Inflammatory macrophage treated with lipopolysaccharide for 4 hours (primary cell): ENCODE measurements around the gene UBE2Q1.
"Not testable (repeated sequence)": the region's sequence is repeated elsewhere in the genome, so short reads cannot be mapped to it uniquely, and the experiment has no call there.

ENCODE experiments used
- DNase-seq: peaks from one replicate; pipeline ENCODE4 v3.0.0-alpha.2; 2020

UBE2Q1 gene

DNA sequence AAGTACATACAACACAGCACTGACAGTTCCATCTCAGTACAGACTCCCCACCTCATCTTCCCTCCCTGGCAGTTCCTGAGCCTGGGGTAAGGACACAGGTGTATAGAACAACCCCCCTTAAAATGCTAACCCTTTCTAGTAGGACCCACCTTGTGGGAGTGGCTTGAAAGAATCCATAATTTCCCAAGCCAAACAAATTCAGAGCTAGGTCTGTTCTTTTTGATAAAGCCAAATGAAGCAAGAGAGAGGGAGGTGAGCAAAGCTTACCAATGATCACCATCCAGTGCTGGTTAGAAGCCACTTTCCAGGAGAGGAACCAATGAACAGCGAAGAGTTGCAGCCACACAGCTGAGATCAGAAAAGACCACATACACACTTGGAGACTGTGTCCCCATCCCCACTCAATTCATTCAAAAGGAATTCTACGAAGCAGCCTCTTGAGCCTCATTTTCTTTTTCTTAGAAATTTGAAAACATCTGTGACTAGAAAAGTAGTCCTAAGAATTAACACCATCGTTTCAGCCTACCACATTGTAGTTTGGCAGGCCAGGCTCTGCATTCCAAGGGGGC is 9.2 kb downstream of the UBE2Q1 start:
- no peak for DNase-seq

DNA sequence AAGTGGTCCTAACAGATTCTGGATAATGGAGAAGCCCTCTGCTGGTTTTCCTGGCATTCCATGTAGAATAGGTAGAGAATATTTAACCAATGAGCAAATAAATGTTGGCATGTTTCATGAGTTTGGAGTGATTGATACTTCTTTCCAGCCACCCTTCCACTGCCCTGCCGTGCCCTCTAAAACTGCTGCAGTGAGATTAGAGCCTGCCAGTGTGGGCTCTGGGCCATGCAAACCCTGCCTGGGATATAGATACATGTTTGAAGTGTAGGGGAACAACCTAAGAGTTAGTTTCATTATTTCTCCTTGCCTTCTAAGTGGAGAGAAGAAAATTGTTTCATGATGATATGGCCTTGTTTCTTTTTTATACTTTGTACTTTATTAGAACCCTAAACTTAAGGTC is 10.4 kb downstream of the UBE2Q1 start:
- DNase-seq: no peak

GRCh38 chr1:154547105-154547732 is 11.2 kb downstream of the UBE2Q1 start:
- DNase-seq: no peak

- peak; percentile 63 for DNase-seq
Measured at GRCh38 chr1:154546264-154547063, 12.0 kb downstream of the UBE2Q1 start.

DNA sequence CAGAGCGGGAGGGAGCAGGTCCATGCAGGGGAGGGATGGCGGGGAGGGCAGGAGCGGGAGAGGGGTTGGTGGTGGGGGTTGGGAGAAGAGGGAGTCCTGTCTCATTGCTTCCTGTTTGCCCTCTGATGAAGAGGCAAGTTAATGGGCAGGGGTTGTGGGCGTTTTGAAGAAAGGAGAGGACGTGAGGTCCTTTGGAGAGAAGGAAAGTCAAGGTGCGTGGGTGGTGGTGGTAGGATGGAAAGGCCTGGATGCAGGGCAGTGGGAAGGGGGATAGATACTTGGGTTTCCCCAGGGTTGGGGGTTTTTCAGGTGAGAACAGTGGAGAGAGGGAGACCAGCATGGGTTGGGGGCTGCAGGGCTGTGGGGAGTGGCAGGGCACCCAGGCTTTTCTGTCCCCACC is 17.2 kb downstream of the UBE2Q1 start:
- DNase-seq: no peak

DNA sequence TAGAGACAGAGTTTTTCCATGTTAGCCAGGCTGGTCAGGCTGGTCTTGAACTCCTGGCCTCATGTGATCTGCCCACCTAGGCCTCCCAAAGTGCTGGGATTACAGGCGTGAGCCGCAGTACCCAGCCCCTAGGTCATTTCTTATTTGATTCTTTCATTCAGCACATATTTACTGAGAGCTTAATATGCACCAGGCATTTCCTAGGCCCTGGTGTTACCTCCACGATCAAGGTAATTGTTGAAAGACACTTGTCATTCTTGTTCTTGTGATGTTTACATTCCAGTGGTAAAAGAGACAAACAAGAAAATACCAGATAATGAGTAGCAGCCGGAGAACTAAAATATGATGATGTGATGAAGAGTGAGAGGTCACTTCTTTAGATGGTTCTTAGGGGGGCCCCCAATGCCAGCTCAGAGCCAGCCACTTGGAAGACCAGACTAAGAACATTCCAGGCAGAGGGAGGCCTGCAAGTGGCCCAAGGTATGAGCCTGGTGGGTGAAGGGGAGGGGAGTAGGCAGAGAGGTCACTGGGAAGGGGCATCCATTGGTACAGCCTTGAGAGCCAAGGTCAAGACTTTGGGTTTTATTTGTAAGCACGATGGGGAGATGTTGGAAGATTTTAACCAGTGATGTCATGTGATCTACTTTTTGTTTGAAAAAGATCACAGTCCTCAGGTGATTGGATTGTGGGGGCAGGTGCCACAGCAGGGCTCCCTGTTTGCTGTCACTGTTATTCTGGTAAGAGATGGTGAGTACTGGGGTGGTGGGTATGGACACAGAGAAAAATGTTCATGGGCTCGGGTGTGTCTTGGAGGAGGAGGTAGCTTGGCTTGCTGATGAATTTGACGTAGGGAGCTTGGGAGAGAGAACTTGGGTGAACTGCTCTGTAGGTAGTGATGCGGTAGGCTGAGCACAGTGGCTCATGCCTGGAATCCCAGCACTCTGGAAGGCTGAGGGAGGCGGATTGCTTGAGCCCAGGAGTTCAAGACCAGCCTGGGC is 18.7 kb downstream of the UBE2Q1 start:
- no peak for DNase-seq

DNA sequence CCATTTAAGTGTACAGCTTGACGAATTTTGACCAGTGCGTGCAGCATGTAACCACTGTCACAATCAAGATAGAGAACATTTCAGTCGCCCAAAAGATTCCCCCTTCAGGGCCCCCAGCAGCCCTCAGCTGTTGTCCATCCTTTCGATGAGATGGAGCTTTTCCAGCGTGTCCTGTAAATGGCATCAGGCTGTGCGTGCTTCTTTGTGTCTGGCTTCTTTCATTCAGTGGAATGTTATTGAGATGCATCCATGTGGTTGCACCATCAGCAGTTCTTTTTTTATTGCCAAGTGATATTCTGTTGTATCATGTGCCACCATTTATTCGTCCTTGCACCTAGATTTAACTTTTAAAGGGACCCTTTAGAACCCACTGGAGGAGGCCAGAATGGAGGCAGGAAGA is 21.9 kb downstream of the UBE2Q1 start:
- DNase-seq: no peak

DNA sequence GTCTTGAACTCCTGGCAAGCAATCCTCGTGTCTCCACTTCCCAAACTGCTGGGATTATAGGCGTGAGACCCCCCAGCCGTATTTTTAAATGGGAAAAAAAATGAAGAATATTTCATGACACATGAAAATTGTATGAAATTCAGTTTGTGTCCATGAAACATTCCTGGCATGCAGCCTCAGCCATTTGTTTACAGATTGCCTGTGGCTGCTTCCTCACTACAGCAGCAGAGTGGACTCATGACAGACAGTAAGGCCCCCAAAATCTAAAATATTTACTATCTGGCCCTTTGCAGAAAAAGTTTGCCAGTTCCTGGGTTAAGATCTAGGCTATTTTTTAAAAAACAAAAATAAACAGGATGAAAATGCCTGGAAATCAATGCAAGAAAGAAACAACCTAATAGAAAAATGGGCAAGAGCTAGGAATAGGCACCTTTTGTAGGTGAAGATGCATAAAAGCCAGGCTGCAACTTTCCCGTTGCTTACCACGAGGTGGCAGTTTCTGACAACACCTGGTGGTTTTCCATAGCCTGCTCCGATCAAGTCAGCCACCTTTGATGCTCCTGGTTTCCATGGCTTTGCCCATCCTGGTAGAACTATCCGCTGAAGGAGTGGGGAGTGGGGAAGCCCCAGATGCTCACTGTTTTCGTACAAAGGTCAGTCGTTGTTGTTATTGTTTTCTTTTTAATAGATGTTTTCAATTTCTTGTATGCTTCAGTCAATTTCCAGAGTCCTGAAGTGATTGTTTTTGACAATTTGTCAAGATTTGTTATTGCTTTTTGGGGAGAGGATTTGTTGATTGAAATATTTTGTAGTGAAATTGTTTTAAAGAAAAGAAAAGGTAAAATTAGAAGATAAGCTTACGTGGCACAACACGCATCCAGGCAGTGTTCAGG is 24.3 kb downstream of the UBE2Q1 start:
- DNase-seq: no peak

GRCh38 chr1:154531950-154532349 is 26.5 kb downstream of the UBE2Q1 start:
- not testable (repeated sequence) for DNase-seq

GRCh38 chr1:154529308-154529707 is 29.2 kb downstream of the UBE2Q1 start:
- no peak for DNase-seq

- DNase-seq: no peak
Measured at GRCh38 chr1:154527192-154527591, 31.3 kb downstream of the UBE2Q1 start.

DNA sequence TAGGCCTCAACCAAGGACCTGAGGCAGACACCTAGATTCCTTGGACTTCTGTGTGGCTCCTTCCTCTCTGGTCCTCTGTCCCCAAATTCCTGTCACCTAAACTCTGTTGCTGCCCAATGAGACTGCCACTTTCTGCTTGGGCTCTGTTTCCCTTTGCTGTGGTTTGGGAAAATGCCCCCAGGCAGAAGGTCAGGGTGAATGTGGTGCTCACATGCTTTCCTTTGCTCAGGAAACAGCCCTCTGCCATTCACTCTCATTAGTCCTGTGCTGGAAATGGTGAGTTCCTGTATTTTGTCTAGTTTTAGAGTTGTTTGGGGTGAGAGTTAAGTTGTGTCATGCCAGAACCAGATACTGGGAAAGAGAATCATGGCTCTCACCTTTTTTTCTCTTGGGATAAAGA is 33.6 kb downstream of the UBE2Q1 start:
- DNase-seq: no peak

GRCh38 chr1:154521695-154522094 is 36.8 kb downstream of the UBE2Q1 start:
- DNase-seq: no peak

DNA sequence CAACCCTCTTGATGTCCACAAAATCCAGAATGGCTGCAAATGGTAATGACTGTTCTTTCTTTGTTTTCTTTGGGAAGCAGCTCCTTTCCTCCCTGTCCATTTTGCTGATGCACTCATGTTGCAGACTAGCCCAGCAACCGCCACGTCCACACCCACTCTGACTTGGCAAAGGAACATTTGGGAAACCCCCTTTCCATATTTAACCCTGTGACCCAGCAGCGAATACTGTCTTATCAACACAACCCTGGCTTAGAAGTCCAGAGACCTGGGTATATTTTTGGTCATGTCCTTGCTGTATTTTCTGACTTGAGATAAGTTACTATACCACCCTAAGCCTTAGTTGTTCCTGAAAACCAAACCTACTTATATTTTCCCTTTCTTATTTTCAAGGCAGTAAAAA is 38.1 kb downstream of the UBE2Q1 start:
- peak; percentile 56 for DNase-seq

- no peak for DNase-seq
Measured at GRCh38 chr1:154519591-154519991, 38.9 kb downstream of the UBE2Q1 start.

DNA sequence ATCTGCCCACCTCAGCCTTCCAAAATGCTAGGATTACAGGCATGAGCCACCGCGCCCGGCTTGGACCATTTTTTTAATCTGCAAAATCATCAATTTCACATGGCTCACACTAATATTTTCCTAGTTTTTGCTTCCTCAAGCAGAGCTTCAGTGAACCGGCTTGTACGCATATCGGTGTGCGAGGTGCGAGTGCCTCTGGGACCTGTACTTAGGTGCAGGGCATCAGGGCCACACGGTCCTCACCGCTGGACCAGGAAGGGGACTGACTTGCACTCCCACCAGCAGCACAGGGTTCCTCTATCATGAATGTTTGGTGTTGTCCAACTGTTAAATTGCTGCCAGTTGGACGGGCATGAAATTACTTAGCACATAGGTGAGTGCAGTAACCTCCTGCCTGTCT is 40.8 kb downstream of the UBE2Q1 start:
- DNase-seq: no peak

DNA sequence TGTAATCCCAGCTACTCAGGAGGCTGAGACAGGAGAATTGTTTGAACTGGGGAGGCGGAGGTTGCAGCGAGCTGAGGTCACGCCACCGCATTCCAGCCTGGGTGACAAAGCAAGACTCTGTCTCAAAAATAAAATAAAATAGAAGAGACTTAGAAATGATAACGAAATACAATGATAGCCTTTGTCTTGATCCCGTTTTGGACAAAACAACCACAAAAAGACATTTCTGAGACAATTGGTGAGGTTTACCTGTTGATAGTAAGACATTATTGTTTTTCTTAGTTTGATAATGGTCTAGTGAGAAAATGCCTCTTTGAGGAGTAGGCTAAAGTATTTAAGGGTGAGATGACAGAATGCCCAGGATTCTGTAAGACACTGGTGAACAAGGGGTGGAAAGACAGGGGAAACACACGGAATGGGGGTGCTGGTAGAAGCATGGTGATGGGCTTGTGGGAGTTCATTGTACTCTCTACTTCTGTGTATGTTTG is 44.4 kb downstream of the UBE2Q1 start:
- DNase-seq: no peak

DNA sequence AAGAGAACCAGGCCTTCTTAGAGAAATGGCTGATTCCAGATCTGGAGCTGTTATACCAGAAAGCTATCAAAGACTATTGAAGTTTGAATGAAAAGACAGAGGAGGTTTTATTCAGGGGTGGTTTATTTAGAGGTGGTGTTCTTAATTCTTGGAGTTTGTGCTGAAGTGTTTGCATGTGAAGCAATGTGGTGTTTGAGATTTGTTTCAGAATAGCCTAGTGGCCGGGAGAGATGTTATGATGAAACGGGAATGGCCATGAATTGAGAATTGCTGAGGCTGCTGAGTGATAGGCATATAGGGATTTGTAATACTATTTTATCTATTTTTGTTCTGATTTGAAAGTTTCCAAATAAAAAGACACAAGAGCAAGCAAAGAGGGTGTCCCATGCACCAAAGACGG is 45.7 kb downstream of the UBE2Q1 start:
- DNase-seq: no peak

- no peak for DNase-seq
Measured at GRCh38 chr1:154503898-154504297, 54.6 kb downstream of the UBE2Q1 start.

DNA sequence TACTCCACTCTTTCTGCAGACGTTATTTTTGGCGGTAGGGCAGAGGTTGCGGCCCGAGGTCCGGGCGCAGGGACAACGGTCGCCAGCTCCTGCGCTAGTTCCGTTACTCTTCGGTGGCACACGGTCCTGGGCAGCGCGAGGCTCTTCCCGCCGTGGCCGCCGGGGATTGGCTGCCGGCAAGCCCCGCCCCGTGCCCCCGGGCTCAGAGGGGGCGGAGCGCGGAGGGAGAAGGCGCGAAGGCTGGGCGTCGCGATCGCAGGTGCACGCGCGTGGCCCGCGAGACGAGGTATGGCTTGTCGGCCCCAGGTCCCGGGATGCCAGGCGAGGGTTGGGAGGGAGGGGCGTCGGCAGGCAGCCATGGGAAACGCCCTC is 55.7 kb downstream of the UBE2Q1 start:
- no peak for DNase-seq

- no peak for DNase-seq
Measured at GRCh38 chr1:154502066-154502743, 56.3 kb downstream of the UBE2Q1 start, which contains the start of the genes SHE and TDRD10. Gene SHE, minus strand, starts transcription at chr1:154502412. Its CDS starts 386 bp downstream, at chr1:154502026. Gene TDRD10, plus strand, starts transcription at chr1:154502219. Its CDS starts 4,685 bp downstream, at chr1:154506904.
